Testis (tissue), 2 donors: ENCODE data around the gene GLIS1.

Experiments
- POLR2A ChIP-seq: fragments of 450-650 bp; IDR thresholded peaks from one replicate; pipeline ENCODE4 v1.6.1; 2017; ENCODE audit warnings: antibody characterized with exemption, mild to moderate bottlenecking, moderate library complexity
- TF ChIP-seq, protein P1 (sequence below), 3 experiments: fragments of 450-650 bp in 2 of 3; fragments of 200-600 bp in 1 of 3; sonication (generic) in 1 of 3; IDR thresholded peaks; one replicate each; pipeline ENCODE4 v1.5.1; 2016 to 2019; ENCODE audit warnings: antibody characterized with exemption in 3 of 3, mild to moderate bottlenecking in 2 of 3, moderate library complexity in 1 of 3

DNA sequence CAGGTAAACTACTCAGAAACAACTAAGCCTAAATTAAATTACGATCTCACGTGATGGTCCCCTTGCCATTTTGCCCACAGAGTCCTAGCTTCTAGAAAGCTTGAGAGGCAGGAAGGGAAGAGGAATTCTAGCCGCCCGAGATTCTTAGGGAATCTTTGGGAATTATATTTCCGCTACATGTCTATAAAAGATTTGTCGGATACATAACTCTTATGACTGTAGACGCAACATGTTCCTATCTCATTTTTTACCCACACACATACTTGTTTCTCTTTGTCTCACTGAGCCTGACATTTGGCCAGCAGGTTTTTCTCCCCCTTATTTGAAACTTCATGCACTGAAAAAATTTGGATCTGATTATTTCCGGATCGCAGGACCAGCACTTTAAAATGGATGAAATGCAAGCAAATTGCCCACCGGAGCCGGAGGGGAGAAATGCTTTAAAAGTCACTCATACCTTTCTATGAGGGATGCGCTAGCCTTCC, 5.5 kb downstream of the GLIS1 start:
- TF ChIP-seq, protein P1, sequence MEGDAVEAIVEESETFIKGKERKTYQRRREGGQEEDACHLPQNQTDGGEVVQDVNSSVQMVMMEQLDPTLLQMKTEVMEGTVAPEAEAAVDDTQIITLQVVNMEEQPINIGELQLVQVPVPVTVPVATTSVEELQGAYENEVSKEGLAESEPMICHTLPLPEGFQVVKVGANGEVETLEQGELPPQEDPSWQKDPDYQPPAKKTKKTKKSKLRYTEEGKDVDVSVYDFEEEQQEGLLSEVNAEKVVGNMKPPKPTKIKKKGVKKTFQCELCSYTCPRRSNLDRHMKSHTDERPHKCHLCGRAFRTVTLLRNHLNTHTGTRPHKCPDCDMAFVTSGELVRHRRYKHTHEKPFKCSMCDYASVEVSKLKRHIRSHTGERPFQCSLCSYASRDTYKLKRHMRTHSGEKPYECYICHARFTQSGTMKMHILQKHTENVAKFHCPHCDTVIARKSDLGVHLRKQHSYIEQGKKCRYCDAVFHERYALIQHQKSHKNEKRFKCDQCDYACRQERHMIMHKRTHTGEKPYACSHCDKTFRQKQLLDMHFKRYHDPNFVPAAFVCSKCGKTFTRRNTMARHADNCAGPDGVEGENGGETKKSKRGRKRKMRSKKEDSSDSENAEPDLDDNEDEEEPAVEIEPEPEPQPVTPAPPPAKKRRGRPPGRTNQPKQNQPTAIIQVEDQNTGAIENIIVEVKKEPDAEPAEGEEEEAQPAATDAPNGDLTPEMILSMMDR (IDR thresholded peaks at IDR 0.05): no peak
- no peak for TF ChIP-seq POLR2A
